HEK293 (cell line): ENCODE measurements around the gene XAGE2.

Source experiments
- CTCF ChIA-PET: fragments of 350-600 bp; formaldehyde crosslinking; extraction: SDS; loops from one replicate; lab custom pipeline; 2021; ENCODE audit warnings: antibody characterized with exemption; lab: Yijun Ruan, JAX
- POLR2A ChIA-PET: fragments of 300-600 bp; formaldehyde crosslinking; extraction: SDS; loops from one replicate; lab custom pipeline; 2020; ENCODE audit warnings: antibody characterized with exemption, inconsistent platforms; lab: Yijun Ruan, JAX
- H3K27ac ChIP-seq: fragments of 200-500 bp; sonication (Bioruptor generic); 2 replicates; pipeline ENCODE4 v1.5.1; 2014; ENCODE audit warnings: low read depth, low read length, control low read depth, inconsistent platforms; ENCODE audit errors: extremely low read depth
- H3K36me3 ChIP-seq, 2 experiments: fragments of 200-500 bp in 1 of 2; sonication (Bioruptor generic) in 1 of 2; 1 replicate in 1 of 2; 2 replicates in 1 of 2; pipeline ENCODE4 v1.5.1; 2014 to 2017; ENCODE audit warnings: inconsistent platforms in 2 of 2, low read length in 2 of 2; ENCODE audit not compliant: control insufficient read depth in 2 of 2, insufficient read depth in 1 of 2
- H3K4me1 ChIP-seq: fragments of 200-500 bp; sonication (Bioruptor generic); 2 replicates; pipeline ENCODE4 v1.5.1; 2014; ENCODE audit warnings: mild to moderate bottlenecking, low read length, inconsistent platforms; ENCODE audit not compliant: control insufficient read depth, insufficient read depth
- H3K4me3 ChIP-seq: 2 replicates; pipeline ENCODE4 v1.5.1; 2011; ENCODE audit warnings: low read depth, mild to moderate bottlenecking, control low read depth, low read length, moderate library complexity
- H3K9me3 ChIP-seq: fragments of 200-500 bp; sonication (Bioruptor generic); 2 replicates; pipeline ENCODE4 v1.5.1; 2014; ENCODE audit warnings: low read depth, low read length, inconsistent platforms; ENCODE audit not compliant: control insufficient read depth, insufficient read depth
- BCL11A ChIP-seq: fragments of 450-650 bp; formaldehyde crosslinking; IDR thresholded peaks from 2 replicates; pipeline ENCODE4 v1.5.1; 2016; ENCODE audit warnings: low read depth, missing biosample characterization, missing genetic modification characterization
- CTCF ChIP-seq: fragments of 450-650 bp; formaldehyde crosslinking; IDR thresholded peaks from 2 replicates; pipeline ENCODE4 v1.5.1; 2016; ENCODE audit warnings: missing biosample characterization, missing genetic modification characterization
- KLF10 ChIP-seq: fragments of 450-650 bp; IDR thresholded peaks from 2 replicates; pipeline ENCODE4 v1.5.1; 2018; ENCODE audit warnings: missing biosample characterization, mild to moderate bottlenecking, missing genetic modification characterization
- RBAK ChIP-seq: fragments of 450-650 bp; formaldehyde crosslinking; IDR thresholded peaks from 2 replicates; pipeline ENCODE4 v1.5.1; 2016; ENCODE audit warnings: missing biosample characterization, missing genetic modification characterization
- TCF7L2 ChIP-seq: IDR thresholded peaks from 2 replicates; pipeline ENCODE4 v1.6.1; 2011; ENCODE audit warnings: low read depth, mild to moderate bottlenecking, inconsistent platforms, low read length, moderate library complexity, borderline replicate concordance
- ZBTB48 ChIP-seq: fragments of 450-650 bp; formaldehyde crosslinking; IDR thresholded peaks from 2 replicates; pipeline ENCODE4 v1.5.1; 2016; ENCODE audit warnings: missing biosample characterization, missing genetic modification characterization
- ZNF146 ChIP-seq: fragments of 450-650 bp; formaldehyde crosslinking; IDR thresholded peaks from 2 replicates; pipeline ENCODE4 v1.5.1; 2016; ENCODE audit warnings: missing biosample characterization, missing genetic modification characterization
- ZNF2 ChIP-seq: fragments of 450-650 bp; formaldehyde crosslinking; IDR thresholded peaks from 2 replicates; pipeline ENCODE4 v1.5.1; 2016; ENCODE audit warnings: missing biosample characterization, missing genetic modification characterization
- ZNF23 ChIP-seq: fragments of 450-650 bp; formaldehyde crosslinking; IDR thresholded peaks from 2 replicates; pipeline ENCODE4 v1.5.1; 2016; ENCODE audit warnings: missing biosample characterization, missing genetic modification characterization, borderline replicate concordance
- ZNF37A ChIP-seq: fragments of 450-650 bp; IDR thresholded peaks from 2 replicates; pipeline ENCODE4 v1.5.1; 2018; ENCODE audit warnings: missing biosample characterization, missing genetic modification characterization
- ZNF423 ChIP-seq: fragments of 450-650 bp; formaldehyde crosslinking; IDR thresholded peaks from 2 replicates; pipeline ENCODE4 v1.5.1; 2016; ENCODE audit warnings: missing biosample characterization, missing genetic modification characterization
- ZNF48 ChIP-seq: fragments of 450-650 bp; formaldehyde crosslinking; IDR thresholded peaks from 2 replicates; pipeline ENCODE4 v1.5.1; 2016; ENCODE audit warnings: missing biosample characterization, missing genetic modification characterization
- ZNF626 ChIP-seq: fragments of 450-650 bp; sonication (Bioruptor Pico); formaldehyde crosslinking; IDR thresholded peaks from 2 replicates; pipeline ENCODE4 v1.5.1; 2018; ENCODE audit warnings: missing biosample characterization, missing genetic modification characterization, inconsistent platforms
- ZNF843 ChIP-seq: fragments of 450-650 bp; formaldehyde crosslinking; IDR thresholded peaks from 2 replicates; pipeline ENCODE4 v1.5.1; 2016; ENCODE audit warnings: missing biosample characterization, missing genetic modification characterization
- ZSCAN30 ChIP-seq: fragments of 450-650 bp; IDR thresholded peaks from 2 replicates; pipeline ENCODE4 v1.5.1; 2018; ENCODE audit warnings: missing biosample characterization, mild to moderate bottlenecking, missing genetic modification characterization, moderate library complexity
- TF ChIP-seq, protein P1 (sequence below): fragments of 450-650 bp; formaldehyde crosslinking; IDR thresholded peaks from 2 replicates; pipeline ENCODE4 v1.5.1; 2016; ENCODE audit warnings: missing biosample characterization, missing genetic modification characterization
- TF ChIP-seq, protein P2 (sequence below): fragments of 450-650 bp; formaldehyde crosslinking; IDR thresholded peaks from 2 replicates; pipeline ENCODE4 v1.5.1; 2016; ENCODE audit warnings: missing biosample characterization, missing genetic modification characterization

Gene XAGE2, protein sequence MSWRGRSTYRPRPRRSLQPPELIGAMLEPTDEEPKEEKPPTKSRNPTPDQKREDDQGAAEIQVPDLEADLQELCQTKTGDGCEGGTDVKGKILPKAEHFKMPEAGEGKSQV

DNA sequence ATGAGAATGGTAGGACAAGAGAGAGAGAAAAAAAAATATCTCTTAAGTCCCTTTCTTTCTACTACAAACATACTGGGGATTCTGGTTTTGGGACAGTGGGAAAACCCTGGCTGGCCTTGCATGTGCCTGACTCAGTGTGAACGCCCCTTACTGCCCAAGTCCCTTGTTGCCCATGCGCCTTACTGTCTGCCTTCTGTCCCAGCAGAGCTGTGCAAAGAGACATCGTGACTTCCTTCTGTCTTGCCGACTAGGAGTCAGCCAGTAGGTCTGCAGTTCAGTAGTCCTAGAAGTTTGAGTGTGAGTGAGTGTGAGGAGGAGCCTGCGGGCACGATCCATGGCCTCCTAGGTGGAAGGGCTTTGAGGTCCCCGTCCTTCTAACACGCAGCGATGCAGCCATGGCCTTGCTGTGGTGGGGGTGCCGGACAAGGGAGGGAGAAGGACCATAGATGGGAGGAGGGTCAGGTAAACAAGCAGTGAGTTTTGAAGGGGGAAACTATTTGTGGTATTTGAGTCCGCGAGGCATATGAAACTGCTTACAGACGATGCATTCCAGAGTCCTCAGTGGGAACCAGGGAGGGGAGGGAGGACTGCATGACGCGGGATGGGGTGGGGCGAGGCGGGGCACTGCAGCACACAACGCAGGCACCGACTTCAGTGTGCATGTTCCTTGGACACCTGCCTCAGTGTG lies at the start of gene XAGE2:
Gene XAGE2 (plus strand): TSS at position 654 of the 688 bp plus-strand sequence. CDS start 994 bp downstream, outside the sequence.
- ChIA-PET CTCF (no interaction called here), POLR2A (no interaction called here)

DNA sequence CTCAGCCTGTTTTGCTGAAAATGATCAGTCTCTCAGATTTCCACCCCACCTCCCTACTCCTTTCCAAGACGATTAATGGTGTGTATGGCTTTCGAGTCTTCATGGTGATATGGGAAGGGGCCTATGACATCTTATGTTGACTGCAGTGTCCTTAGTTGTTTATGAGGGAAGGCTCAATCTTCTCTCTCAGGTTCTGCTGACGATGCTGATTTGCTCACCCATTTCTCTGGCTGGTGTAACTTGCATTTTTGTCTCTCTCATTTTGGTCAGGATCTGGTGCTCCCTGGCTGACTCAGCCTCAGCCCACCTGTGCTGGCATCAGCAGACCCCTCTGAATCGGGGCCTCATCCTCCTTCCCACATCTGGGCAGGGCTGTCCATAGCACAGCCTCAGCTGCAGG lies 31.4 kb upstream of the XAGE2 start:
- Histone ChIP-seq H3K36me3 (no peaks in the 10 kb centered on the region), H3K4me1 (no peaks in the 10 kb centered on the region), H3K4me3 (no peak overlapping the region), H3K27ac (no peak overlapping the region), H3K9me3 (no peaks in the 10 kb centered on the region)
- CTCF ChIA-PET, result no interaction called here
- POLR2A ChIA-PET, result no interaction called here
- TF ChIP-seq TCF7L2 (no peak), ZNF48 (tag by site-specific recombination) (no peak), BCL11A (tag by site-specific recombination) (no peak), ZNF37A (tag by site-specific recombination) (no peak), ZNF626 (tag by site-specific recombination) (no peak), ZBTB48 (tag by site-specific recombination) (no peak), KLF10 (tag by site-specific recombination) (no peak), ZNF146 (tag by site-specific recombination) (no peak), ZNF23 (no peak), ZNF843 (tag by site-specific recombination) (no peak), ZNF423 (no peak), ZSCAN30 (tag by site-specific recombination) (no peak), ZNF2 (tag by site-specific recombination) (no peak), CTCF (tag by site-specific recombination) (no peak), RBAK (tag by site-specific recombination) (no peak)

More for the DNA sequence above, at the start of gene XAGE2:
- Histone ChIP-seq H3K4me1 (no peaks in the 10 kb centered on the region), H3K9me3 (no peaks in the 10 kb centered on the region), H3K4me3 (no peak within 1 kb of the TSS), H3K27ac (no peak within 1 kb of the TSS), H3K36me3 (no peaks in the 10 kb centered on the region)
- TF ChIP-seq, protein P1, sequence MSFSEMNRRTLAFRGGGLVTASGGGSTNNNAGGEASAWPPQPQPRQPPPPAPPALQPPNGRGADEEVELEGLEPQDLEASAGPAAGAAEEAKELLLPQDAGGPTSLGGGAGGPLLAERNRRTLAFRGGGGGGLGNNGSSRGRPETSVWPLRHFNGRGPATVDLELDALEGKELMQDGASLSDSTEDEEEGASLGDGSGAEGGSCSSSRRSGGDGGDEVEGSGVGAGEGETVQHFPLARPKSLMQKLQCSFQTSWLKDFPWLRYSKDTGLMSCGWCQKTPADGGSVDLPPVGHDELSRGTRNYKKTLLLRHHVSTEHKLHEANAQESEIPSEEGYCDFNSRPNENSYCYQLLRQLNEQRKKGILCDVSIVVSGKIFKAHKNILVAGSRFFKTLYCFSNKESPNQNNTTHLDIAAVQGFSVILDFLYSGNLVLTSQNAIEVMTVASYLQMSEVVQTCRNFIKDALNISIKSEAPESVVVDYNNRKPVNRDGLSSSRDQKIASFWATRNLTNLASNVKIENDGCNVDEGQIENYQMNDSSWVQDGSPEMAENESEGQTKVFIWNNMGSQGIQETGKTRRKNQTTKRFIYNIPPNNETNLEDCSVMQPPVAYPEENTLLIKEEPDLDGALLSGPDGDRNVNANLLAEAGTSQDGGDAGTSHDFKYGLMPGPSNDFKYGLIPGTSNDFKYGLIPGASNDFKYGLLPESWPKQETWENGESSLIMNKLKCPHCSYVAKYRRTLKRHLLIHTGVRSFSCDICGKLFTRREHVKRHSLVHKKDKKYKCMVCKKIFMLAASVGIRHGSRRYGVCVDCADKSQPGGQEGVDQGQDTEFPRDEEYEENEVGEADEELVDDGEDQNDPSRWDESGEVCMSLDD, result no peak
- TF ChIP-seq KLF10 (tag by site-specific recombination), result no peak
- TF ChIP-seq, protein P2, sequence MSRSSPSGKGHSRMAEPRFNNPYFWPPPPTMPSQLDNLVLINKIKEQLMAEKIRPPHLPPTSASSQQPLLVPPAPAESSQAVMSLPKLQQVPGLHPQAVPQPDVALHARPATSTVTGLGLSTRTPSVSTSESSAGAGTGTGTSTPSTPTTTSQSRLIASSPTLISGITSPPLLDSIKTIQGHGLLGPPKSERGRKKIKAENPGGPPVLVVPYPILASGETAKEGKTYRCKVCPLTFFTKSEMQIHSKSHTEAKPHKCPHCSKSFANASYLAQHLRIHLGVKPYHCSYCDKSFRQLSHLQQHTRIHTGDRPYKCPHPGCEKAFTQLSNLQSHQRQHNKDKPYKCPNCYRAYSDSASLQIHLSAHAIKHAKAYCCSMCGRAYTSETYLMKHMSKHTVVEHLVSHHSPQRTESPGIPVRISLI (tag by site-specific recombination), result no peak
- TF ChIP-seq, all 188 proteins: peak for 0
